ENCODE measurements around the gene SCN1B. TPM values are rescaled to one million over a fixed set of nuclear protein-coding genes. Genes with fewer than 3 reads are reported as not detected.

SCN1B gene
- total RNA-seq (10 to 100 TPM in 1 of 6 donors, 1 to 10 TPM in 5; 2.9 to 11.0 (median 4.4) TPM), polyA plus RNA-seq (10 to 100 TPM; 14.0 to 15.1 TPM)

GRCh38 chr19:35030257-35031071 lies at the start of gene SCN1B:
TSS of gene SCN1B (plus strand) at chr19:35030470. CDS start at chr19:35030821, 351 bp downstream.
- no peak for FAIRE-seq
- no peaks in the 10 kb centered on the region for H3K36me3 ChIP-seq
- H3K4me3 ChIP-seq = peak within 1 kb of the TSS in 3 of 4 donors; percentile 18 to 44 (median 35)
- intact Hi-C loops (cut with DNase I) = no loop called here
- H3K27me3 ChIP-seq = no peaks in the 10 kb centered on the region
- TF ChIP-seq CTCF (IDR thresholded peaks at IDR 0.05) = no peak
- peak in 5 of 6 donors; percentile 59 to 89 (median 77) for DNase-seq
- no peaks in the 10 kb centered on the region for H3K9me3 ChIP-seq
- whole genome bisulfite sequencing, 2 donors = 1% methylated on average over 37 to 118 of the region's 118 CpGs
- peaks cover 0 to 4% (median 0%) of the 10 kb centered on the region in 3 donors for H3K4me1 ChIP-seq
- ATAC-seq = peak; percentile 80 to 86 (median 82)
- H3K27ac ChIP-seq = no peak within 1 kb of the TSS

GRCh38 chr19:34982275-34982674 lies 48.0 kb upstream of the SCN1B start:
- Histone ChIP-seq H3K27ac (no peak overlapping the region), H3K9me3 (no peaks in the 10 kb centered on the region), H3K27me3 (no peaks in the 10 kb centered on the region), H3K36me3 (no peaks in the 10 kb centered on the region), H3K4me3 (no peak overlapping the region), H3K4me1 (peaks cover 0 to 5% (median 0%) of the 10 kb centered on the region in 3 donors)
- no peak for ATAC-seq
- WGBS, 2 donors = 76 to 82% methylated on average over 5 of the region's 5 CpGs
- intact Hi-C loops (cut with DNase I) = no loop called here
- DNase-seq = no peak
- no peak for TF ChIP-seq CTCF (IDR thresholded peaks at IDR 0.05)
- no peak for FAIRE-seq

GRCh38 chr19:34983786-34984185 lies 46.5 kb upstream of the SCN1B start:
- 87 to 98% methylated on average over 4 of the region's 4 CpGs for WGBS, 2 donors
- no peak for ATAC-seq

GRCh38 chr19:34984287-34984686 lies 46.0 kb upstream of the SCN1B start:
- no peak for DNase-seq
- no peak overlapping the region for H3K27ac ChIP-seq
- WGBS, 2 donors = 91% methylated on average over 3 of the region's 3 CpGs
- no peaks in the 10 kb centered on the region for H3K36me3 ChIP-seq
- H3K27me3 ChIP-seq = no peaks in the 10 kb centered on the region
- H3K4me1 ChIP-seq = peaks cover 0 to 13% (median 7%) of the 10 kb centered on the region in 3 donors
- no peak for FAIRE-seq
- no peaks in the 10 kb centered on the region for H3K9me3 ChIP-seq
- no peak for TF ChIP-seq CTCF (IDR thresholded peaks at IDR 0.05)
- H3K4me3 ChIP-seq = no peak overlapping the region
- intact Hi-C loops (cut with DNase I) = no loop called here
- ATAC-seq = no peak

More at GRCh38 chr19:34983786-34984185, 46.5 kb upstream of the SCN1B start:
- FAIRE-seq (no peak), DNase-seq (peak in 3 of 6 donors; percentile 1 to 9 (median 6))
- intact Hi-C loops (cut with DNase I) = no loop called here
- TF ChIP-seq CTCF (IDR thresholded peaks at IDR 0.05) = no peak
- Histone ChIP-seq H3K4me3 (no peak overlapping the region), H3K36me3 (no peaks in the 10 kb centered on the region), H3K27me3 (no peaks in the 10 kb centered on the region), H3K27ac (no peak overlapping the region), H3K9me3 (no peaks in the 10 kb centered on the region), H3K4me1 (peaks cover 0 to 13% (median 7%) of the 10 kb centered on the region in 3 donors)
